Upper lobe of right lung (tissue), 1 donor: Measurements from ENCODE around the gene CNTNAP5. TPM values are rescaled to one million over a fixed set of nuclear protein-coding genes. Genes with fewer than 3 reads are reported as not detected.

Experiments
- ATAC-seq: fragments of 200-7000 bp; cut with Tn5 transposase; one replicate; pipeline ENCODE4 v1.9.1; 2020; ENCODE audit warnings: mild to moderate bottlenecking, moderate library complexity
- DNase-seq: peaks from one replicate; pipeline ENCODE4 v3.0.0-alpha.2; 2020
- H3K27ac ChIP-seq: fragments of 200-600 bp; one replicate; pipeline ENCODE4 v1.8.0; 2022
- H3K27me3 ChIP-seq: fragments of 200-600 bp; one replicate; pipeline ENCODE4 v1.8.0; 2022; ENCODE audit warnings: mild to moderate bottlenecking
- H3K36me3 ChIP-seq: fragments of 200-600 bp; one replicate; pipeline ENCODE4 v1.8.0; 2022
- H3K4me1 ChIP-seq: fragments of 200-600 bp; one replicate; pipeline ENCODE4 v1.8.0; 2022
- H3K4me3 ChIP-seq: fragments of 200-600 bp; one replicate; pipeline ENCODE4 v1.8.0; 2022; ENCODE audit warnings: mild to moderate bottlenecking
- H3K9me3 ChIP-seq: fragments of 200-600 bp; one replicate; pipeline ENCODE4 v1.8.0; 2022
- CTCF ChIP-seq: fragments of 200-600 bp; IDR thresholded peaks from one replicate; pipeline ENCODE4 v1.8.0; 2022; ENCODE audit warnings: antibody characterized with exemption
- intact Hi-C: fragments of 100-400 bp; cut with DNase I; formaldehyde crosslinking; loops from one replicate; pipeline ENCODE4 v1.11.0; 2022
- total RNA-seq: library from RNA; stranded (reverse); fragmentation: NEBNext Ultra II Directional; extraction: Animal tissue kit (Norgen Biotek cat#: 25700); gene quantifications from one replicate; pipeline ENCODE4 v1.2.1, GENCODE V29; 2021
- donor health status: DM: no; HTN: yes; CAD: no; lungs with severe emphysema.

The CNTNAP5 gene
- total RNA-seq, 1 donor from 2014 or later, result not detected

- DNase-seq, result no peak
Observed at GRCh38 chr2:124053796-124054195, 28.7 kb downstream of the CNTNAP5 start.

DNA sequence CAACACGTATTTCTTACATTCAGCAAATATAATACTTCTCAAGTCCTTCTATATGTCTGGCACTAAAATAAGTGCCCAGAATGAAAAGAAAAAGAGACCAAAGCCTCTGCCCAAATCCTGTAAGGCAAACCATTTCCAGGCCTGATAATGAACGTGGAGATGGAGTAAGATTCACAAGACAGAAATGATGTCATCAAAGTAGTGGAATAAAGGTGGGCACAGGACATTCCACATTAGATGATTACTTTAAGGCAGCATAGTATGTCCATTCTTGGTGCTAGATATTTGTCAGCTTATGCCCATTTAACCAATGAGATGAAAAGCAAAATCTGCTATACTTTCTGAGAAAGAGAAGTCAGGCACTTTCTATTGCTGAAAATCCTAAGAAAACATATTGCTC, 38.5 kb downstream of the CNTNAP5 start:
- TF ChIP-seq CTCF, result no peak
- H3K36me3 ChIP-seq, result no peaks in the 10 kb centered on the region
- ATAC-seq (no peak), DNase-seq (no peak)
- no peaks in the 10 kb centered on the region for H3K27me3 ChIP-seq
- no peak overlapping the region for H3K4me3 ChIP-seq
- H3K27ac ChIP-seq, result no peak overlapping the region
- intact Hi-C loops, result no loop called here
- H3K4me1 ChIP-seq, result no peaks in the 10 kb centered on the region
- H3K9me3 ChIP-seq, result no peaks in the 10 kb centered on the region

More at GRCh38 chr2:124053796-124054195, 28.7 kb downstream of the CNTNAP5 start:
- no peaks in the 10 kb centered on the region for H3K9me3 ChIP-seq
- no peaks in the 10 kb centered on the region for H3K27me3 ChIP-seq
- intact Hi-C loops, result no loop called here
- H3K4me3 ChIP-seq, result no peak overlapping the region
- no peak for ATAC-seq
- H3K27ac ChIP-seq, result no peak overlapping the region
- no peak for TF ChIP-seq CTCF
- H3K4me1 ChIP-seq, result no peaks in the 10 kb centered on the region
- H3K36me3 ChIP-seq, result no peaks in the 10 kb centered on the region

- Histone ChIP-seq H3K9me3 (no peaks in the 10 kb centered on the region), H3K4me1 (no peaks in the 10 kb centered on the region), H3K27ac (no peak overlapping the region), H3K27me3 (no peaks in the 10 kb centered on the region), H3K36me3 (no peaks in the 10 kb centered on the region), H3K4me3 (no peak overlapping the region)
- intact Hi-C loops, result no loop called here
- ATAC-seq, result no peak
- no peak for TF ChIP-seq CTCF
- DNase-seq, result no peak
Observed at GRCh38 chr2:124065636-124066035, 40.5 kb downstream of the CNTNAP5 start.

DNA sequence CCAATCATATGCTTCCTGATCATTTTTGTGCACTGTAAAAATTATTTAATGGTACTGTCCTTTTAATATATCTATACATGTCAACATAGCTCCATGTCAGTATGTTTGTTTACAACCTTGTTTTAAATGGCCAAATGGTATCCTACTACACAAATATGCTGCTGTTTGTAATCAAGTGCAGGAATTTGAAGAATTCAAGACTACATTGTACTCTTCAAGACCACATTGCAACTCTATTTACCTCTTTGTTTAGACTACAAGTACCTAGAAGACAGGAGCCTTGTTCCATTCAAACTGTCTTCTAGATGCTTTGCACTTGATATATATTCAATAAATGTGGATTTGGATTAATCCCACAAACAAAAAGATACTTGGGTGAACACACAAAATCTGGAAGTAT, 41.7 kb downstream of the CNTNAP5 start:
- Histone ChIP-seq H3K9me3 (no peaks in the 10 kb centered on the region), H3K36me3 (no peaks in the 10 kb centered on the region), H3K4me3 (no peak overlapping the region), H3K4me1 (no peaks in the 10 kb centered on the region), H3K27ac (no peak overlapping the region), H3K27me3 (no peaks in the 10 kb centered on the region)
- ATAC-seq (no peak), DNase-seq (no peak)
- intact Hi-C loops, result no loop called here
- no peak for TF ChIP-seq CTCF

DNA sequence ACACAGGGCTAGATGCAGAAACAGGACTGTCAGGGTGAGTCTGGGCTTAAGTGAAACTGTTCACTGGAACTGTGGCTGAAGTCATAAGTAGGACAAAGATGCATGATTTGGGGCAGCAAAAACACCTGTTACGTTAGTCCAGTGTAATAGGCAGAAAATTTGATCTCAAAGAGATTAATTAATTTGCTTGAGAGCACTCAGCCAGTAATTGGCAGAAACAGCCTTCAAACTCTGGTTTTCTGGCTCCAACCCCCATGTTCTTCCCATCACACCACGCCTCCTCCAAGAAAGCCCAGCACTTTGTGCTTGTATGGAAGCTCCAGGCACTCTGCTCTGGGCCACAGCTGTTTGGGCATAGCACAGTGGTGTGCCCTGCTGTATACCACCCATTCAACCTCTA, 54.0 kb downstream of the CNTNAP5 start:
- no peak for DNase-seq
- H3K9me3 ChIP-seq, result no peaks in the 10 kb centered on the region
- ATAC-seq, result no peak
- no peak overlapping the region for H3K27ac ChIP-seq
- H3K4me3 ChIP-seq, result no peak overlapping the region
- intact Hi-C loops, result no loop called here
- H3K36me3 ChIP-seq, result no peaks in the 10 kb centered on the region
- no peaks in the 10 kb centered on the region for H3K27me3 ChIP-seq
- TF ChIP-seq CTCF, result no peak
- no peaks in the 10 kb centered on the region for H3K4me1 ChIP-seq
